OCI-LY1 (cell line): ENCODE measurements around the gene BCR.

ENCODE experiments used
- EZH2 ChIP-seq: fragments of 200-600 bp; sonication (generic), shearing (Covaris generic); IDR thresholded peaks from 2 replicates; pipeline ENCODE4 v1.8.0; 2017; ENCODE audit warnings: borderline replicate concordance, mixed run types, mild to moderate bottlenecking, antibody characterized with exemption, low read length, moderate library complexity, mixed read lengths
- TF ChIP-seq, protein P1 (sequence below): fragments of 200-600 bp; sonication (generic), shearing (Covaris generic); IDR thresholded peaks from 2 replicates; pipeline ENCODE4 v1.5.1; 2017; ENCODE audit warnings: mild to moderate bottlenecking, antibody characterized with exemption, low read length, moderate library complexity, mixed read lengths

DNA sequence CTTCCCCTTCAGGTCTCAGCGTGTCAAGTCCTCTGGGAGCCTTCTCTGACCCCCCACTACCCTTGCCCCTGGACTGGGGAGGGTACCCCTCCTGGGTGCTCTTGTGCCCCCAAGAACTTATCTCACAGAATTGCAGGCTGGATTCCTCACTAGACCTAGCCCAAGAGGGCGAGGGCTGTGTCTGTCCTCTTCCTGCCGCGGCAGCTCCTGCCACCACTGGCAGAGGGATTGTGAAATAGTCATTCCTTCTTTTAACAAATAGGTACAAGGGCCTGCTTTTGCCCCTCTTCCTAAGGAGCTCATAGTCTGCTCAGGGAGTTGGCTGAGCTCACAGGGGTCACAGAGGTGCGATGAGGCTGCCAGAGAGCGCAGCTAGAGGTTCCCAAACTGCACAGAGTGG, 29.5 kb upstream of the BCR start:
- TF ChIP-seq, protein P1, sequence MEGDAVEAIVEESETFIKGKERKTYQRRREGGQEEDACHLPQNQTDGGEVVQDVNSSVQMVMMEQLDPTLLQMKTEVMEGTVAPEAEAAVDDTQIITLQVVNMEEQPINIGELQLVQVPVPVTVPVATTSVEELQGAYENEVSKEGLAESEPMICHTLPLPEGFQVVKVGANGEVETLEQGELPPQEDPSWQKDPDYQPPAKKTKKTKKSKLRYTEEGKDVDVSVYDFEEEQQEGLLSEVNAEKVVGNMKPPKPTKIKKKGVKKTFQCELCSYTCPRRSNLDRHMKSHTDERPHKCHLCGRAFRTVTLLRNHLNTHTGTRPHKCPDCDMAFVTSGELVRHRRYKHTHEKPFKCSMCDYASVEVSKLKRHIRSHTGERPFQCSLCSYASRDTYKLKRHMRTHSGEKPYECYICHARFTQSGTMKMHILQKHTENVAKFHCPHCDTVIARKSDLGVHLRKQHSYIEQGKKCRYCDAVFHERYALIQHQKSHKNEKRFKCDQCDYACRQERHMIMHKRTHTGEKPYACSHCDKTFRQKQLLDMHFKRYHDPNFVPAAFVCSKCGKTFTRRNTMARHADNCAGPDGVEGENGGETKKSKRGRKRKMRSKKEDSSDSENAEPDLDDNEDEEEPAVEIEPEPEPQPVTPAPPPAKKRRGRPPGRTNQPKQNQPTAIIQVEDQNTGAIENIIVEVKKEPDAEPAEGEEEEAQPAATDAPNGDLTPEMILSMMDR: no peak
- no peak for TF ChIP-seq EZH2
